ENCODE measurements around the gene KRTAP4-16.
"Not testable (repeated sequence)": the region's sequence is repeated elsewhere in the genome, so short reads cannot be mapped to it uniquely, and the experiment has no call there.

The KRTAP4-16 gene

DNA sequence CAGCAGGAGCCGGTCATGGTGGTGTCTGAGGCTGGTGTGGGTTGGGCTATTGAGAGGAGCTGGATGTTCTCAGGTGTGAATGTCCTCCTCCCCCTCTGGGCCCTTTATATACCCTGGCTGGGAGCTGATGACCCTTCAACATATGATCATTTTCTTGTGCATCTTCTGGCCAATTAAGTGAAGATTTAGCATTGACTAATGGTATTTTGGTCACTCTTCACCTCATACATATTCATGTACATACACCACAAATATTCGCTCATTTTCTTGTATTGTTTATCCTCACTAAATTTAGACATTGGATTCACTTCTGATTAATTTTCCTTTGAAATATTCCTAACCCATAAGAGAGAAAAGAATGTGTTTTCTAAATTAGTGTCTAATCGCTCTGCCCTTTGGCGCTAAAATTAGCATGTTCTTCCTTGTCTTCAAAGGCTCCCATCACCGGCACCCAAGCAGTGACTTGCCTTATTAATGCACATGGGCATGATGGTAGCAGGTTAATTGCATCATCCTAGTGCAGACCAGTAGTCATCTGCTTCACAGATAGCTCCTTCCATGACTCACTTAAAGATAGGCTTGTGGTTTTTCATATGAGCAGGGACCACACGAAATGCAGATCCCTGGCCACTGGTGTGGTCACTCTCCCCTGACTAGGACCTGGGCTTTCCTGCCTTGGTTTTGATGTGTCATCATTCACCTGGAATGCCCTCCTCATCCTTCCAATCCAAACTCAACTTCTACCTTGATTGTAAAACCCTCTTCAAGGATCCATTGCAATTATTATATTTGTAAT, 36.0 kb downstream of the KRTAP4-16 start, which contains the start of gene KRTAP2-4:
Gene KRTAP2-4, minus strand, starts transcription at position 51 of the 796 bp plus-strand sequence. Its CDS starts 34 bp downstream, at position 17.
- Histone ChIP-seq H3K9ac (ENCODE audit: low read length) (no peak within 1 kb of the TSS), H3K4me1 (ENCODE audit: control insufficient read depth, insufficient read depth, low read length) (peaks cover 18% of the 10 kb centered on the region), H3K9me3 (ENCODE audit: control insufficient read depth, low read length) (no peaks in the 10 kb centered on the region), H3K27me3 (replicated peaks; ENCODE audit: control insufficient read depth, insufficient read depth, low read length) (no peaks in the 10 kb centered on the region), H3K36me3 (ENCODE audit: control insufficient read depth, insufficient read depth, low read length, severe bottlenecking) (no peaks in the 10 kb centered on the region), H3K4me3 (ENCODE audit: low read length) (no peak within 1 kb of the TSS)
- DNase-seq (ENCODE audit: low read depth), result peak; percentile 57

DNA sequence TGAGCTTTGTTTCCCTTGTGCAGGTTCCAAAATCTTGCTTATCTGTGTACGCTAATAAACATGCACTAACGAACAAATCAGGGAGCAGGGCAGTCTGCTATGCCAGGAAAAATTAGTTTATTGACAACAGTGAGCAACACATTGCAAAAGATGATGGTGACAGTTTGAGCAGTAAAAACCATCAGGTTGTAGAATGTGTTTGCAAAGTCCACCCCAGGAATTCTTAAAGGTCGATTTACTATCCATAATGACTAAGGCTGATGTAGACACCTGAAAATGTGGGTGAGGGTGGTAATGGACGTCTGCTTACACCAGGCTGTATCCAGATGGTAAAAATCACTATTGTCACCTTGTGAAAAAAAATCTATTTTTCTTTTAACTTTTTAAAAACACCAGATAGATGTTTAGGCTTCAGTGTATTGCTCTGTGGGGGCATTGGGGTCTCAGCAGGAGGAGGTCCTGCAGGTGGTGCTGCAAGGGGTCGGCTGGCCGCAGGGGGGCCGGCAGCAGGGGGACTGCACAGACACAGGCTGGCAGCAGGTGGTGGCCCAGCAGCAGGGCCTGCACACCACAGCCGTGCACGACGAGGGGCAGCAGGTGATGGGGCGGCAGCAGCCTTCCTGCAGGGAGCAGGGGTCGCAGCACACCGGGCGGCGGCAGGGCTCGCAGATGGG, 36.9 kb downstream of the KRTAP4-16 start:
- DNase-seq (ENCODE audit: low read depth); H3K36me3 ChIP-seq (ENCODE audit: control insufficient read depth, insufficient read depth, low read length, severe bottlenecking); H3K4me3 ChIP-seq (ENCODE audit: low read length); H3K9ac ChIP-seq (ENCODE audit: low read length); H3K9me3 ChIP-seq (ENCODE audit: control insufficient read depth, low read length); H3K27me3 ChIP-seq (replicated peaks; ENCODE audit: control insufficient read depth, insufficient read depth, low read length): not testable (repeated sequence)
- peaks cover 26% of the 10 kb centered on the region for H3K4me1 ChIP-seq (ENCODE audit: control insufficient read depth, insufficient read depth, low read length)

DNA sequence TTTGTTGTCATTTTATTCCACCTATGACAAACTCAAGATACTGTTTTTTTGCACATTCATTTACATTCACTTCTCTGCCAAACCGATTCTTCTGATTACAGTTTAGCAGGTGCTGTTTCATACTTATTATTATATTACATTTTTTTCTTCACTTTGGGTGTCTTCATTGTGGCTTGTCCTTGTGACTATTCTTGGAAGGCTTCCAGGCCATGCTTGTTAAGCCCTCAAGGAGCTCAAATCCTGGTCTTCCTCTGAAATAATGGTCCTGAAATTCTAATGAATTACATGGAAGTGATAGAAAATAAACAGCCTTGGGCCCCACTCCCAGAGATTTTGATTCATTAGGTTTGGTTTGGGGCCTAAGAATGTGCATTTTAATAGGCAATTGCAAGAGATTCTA, 37.7 kb downstream of the KRTAP4-16 start:
- no peaks in the 10 kb centered on the region for H3K9me3 ChIP-seq (ENCODE audit: control insufficient read depth, low read length)
- H3K4me3 ChIP-seq (ENCODE audit: low read length), result no peak overlapping the region
- H3K36me3 ChIP-seq (ENCODE audit: control insufficient read depth, insufficient read depth, low read length, severe bottlenecking), result no peaks in the 10 kb centered on the region
- peaks cover 33% of the 10 kb centered on the region for H3K4me1 ChIP-seq (ENCODE audit: control insufficient read depth, insufficient read depth, low read length)
- H3K9ac ChIP-seq (ENCODE audit: low read length), result no peak overlapping the region
- DNase-seq (ENCODE audit: low read depth), result no peak
- no peaks in the 10 kb centered on the region for H3K27me3 ChIP-seq (replicated peaks; ENCODE audit: control insufficient read depth, insufficient read depth, low read length)

DNA sequence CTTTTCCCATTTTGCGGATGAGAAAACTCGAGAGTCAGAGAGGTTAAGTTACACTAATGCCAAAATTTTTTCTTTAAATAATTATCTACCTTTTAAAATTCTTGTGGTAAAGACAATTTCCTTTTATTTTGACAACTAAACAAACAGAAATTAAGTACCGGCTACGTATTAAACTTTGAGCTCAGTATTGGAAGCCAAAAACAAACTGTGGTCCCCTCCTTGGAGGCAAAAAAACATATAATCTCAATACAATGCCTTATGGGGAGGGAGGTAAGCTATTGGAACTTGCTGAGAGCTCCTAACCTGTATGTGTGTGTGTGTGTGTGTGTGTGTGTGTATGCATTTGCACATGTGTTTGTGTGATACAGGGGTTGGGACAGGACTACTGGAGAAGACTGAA, 38.6 kb downstream of the KRTAP4-16 start:
- H3K9me3 ChIP-seq (ENCODE audit: control insufficient read depth, low read length), result no peaks in the 10 kb centered on the region
- H3K36me3 ChIP-seq (ENCODE audit: control insufficient read depth, insufficient read depth, low read length, severe bottlenecking), result no peaks in the 10 kb centered on the region
- no peak overlapping the region for H3K4me3 ChIP-seq (ENCODE audit: low read length)
- no peak overlapping the region for H3K9ac ChIP-seq (ENCODE audit: low read length)
- no peak for DNase-seq (ENCODE audit: low read depth)
- H3K27me3 ChIP-seq (replicated peaks; ENCODE audit: control insufficient read depth, insufficient read depth, low read length), result no peaks in the 10 kb centered on the region
- peaks cover 41% of the 10 kb centered on the region for H3K4me1 ChIP-seq (ENCODE audit: control insufficient read depth, insufficient read depth, low read length)

DNA sequence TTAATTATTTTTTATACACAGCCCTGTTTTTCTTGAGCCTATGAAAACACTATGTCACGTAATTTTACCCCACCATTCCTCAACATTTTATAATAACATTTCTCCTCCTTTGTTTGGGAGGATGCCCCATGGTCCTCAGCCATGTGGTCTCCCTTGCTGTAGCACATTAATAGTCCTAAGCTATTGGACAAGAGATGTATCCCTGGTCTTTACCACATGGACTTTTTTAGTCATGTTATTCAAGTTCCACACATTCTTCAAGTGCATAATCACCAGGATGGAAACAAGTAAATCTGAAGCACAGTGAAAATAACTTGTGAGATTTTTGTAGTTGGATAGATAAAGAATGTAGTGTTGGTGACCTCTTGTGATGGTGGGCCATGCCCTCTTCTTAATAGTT, 40.0 kb downstream of the KRTAP4-16 start:
- no peaks in the 10 kb centered on the region for H3K36me3 ChIP-seq (ENCODE audit: control insufficient read depth, insufficient read depth, low read length, severe bottlenecking)
- peak overlapping the region; percentile 67 for H3K9ac ChIP-seq (ENCODE audit: low read length)
- no peaks in the 10 kb centered on the region for H3K9me3 ChIP-seq (ENCODE audit: control insufficient read depth, low read length)
- DNase-seq (ENCODE audit: low read depth), result peak; percentile 80
- peaks cover 42% of the 10 kb centered on the region for H3K4me1 ChIP-seq (ENCODE audit: control insufficient read depth, insufficient read depth, low read length)
- no peaks in the 10 kb centered on the region for H3K27me3 ChIP-seq (replicated peaks; ENCODE audit: control insufficient read depth, insufficient read depth, low read length)
- no peak overlapping the region for H3K4me3 ChIP-seq (ENCODE audit: low read length)

DNA sequence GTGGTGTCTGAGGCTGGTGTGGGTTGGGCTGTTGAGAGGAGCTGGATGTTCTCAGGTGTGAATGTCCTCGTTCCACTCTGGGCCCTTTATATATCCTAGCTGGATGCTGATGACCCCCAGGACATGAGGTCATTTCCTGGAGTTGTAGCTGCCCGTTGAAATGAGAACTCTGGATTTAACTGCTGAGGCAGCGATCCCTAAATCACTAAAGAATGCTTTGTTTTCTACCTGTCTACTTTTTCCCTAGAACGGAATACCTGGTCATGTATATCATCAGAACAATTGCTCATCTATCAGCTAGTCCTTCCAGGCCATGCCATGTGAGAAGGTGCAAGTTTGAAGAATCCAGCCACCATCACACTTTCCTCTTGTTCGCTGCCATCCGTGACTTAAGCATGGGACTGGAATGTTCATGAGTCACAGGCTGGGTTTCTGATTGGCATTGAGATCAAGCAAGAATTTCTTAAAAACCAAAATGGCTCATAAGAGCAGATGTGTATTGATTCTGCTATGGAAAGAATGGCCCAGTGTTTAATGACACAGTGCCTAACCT, 41.9 kb downstream of the KRTAP4-16 start, which contains the start of gene KRTAP2-3:
Gene KRTAP2-3, minus strand, starts transcription at position 63 of the 553 bp plus-strand sequence. CDS start 64 bp downstream, outside the sequence.
- Histone ChIP-seq H3K27me3 (replicated peaks; ENCODE audit: control insufficient read depth, insufficient read depth, low read length) (no peaks in the 10 kb centered on the region), H3K9me3 (ENCODE audit: control insufficient read depth, low read length) (no peaks in the 10 kb centered on the region), H3K4me1 (ENCODE audit: control insufficient read depth, insufficient read depth, low read length) (peaks cover 42% of the 10 kb centered on the region), H3K36me3 (ENCODE audit: control insufficient read depth, insufficient read depth, low read length, severe bottlenecking) (no peaks in the 10 kb centered on the region), H3K4me3 (ENCODE audit: low read length) (peak within 1 kb of the TSS; percentile 18), H3K9ac (ENCODE audit: low read length) (peak within 1 kb of the TSS; percentile 52)
- DNase-seq (ENCODE audit: low read depth), result peak; percentile 91

DNA sequence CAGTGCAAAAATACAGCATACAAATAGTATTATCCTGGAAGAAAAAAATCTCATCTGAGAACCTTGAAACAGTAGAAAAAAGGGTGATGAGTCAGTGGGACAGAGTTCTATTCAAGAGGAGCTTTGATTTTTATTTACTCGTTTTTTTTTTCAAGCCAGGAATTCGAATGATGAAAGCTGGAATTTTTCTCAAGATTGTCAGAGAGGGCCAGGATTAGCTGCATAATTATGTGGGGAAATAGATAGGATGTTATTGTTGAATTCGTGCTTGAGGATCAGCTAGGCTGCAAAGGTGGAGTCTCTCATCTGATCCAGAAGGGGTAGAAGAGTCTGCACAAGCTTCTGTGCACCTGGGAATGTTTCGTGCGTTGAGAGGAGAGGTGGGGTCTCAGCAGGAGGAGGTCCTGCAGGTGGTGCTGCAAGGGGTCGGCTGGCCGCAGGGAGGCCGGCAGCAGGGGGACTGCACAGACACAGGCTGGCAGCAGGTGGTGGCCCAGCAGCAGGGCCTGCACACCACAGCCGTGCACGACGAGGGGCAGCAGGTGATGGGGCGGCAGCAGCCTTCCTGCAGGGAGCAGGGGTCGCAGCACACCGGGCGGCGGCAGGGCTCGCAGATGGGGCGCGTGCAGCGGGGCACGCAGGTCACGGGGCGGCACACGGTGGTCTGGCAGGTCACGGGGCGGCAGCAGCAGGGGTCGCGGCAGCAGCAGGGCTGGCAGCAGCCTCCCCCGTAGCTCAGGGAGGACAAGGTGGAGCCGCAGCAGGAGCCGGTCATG, 42.5 kb downstream of the KRTAP4-16 start:
- H3K36me3 ChIP-seq (ENCODE audit: control insufficient read depth, insufficient read depth, low read length, severe bottlenecking); H3K27me3 ChIP-seq (replicated peaks; ENCODE audit: control insufficient read depth, insufficient read depth, low read length); H3K9me3 ChIP-seq (ENCODE audit: control insufficient read depth, low read length); H3K4me3 ChIP-seq (ENCODE audit: low read length): not testable (repeated sequence)
- Histone ChIP-seq H3K9ac (ENCODE audit: low read length) (peak overlapping the region; percentile 46), H3K4me1 (ENCODE audit: control insufficient read depth, insufficient read depth, low read length) (peaks cover 42% of the 10 kb centered on the region)
- peak; percentile 89 for DNase-seq (ENCODE audit: low read depth)

DNA sequence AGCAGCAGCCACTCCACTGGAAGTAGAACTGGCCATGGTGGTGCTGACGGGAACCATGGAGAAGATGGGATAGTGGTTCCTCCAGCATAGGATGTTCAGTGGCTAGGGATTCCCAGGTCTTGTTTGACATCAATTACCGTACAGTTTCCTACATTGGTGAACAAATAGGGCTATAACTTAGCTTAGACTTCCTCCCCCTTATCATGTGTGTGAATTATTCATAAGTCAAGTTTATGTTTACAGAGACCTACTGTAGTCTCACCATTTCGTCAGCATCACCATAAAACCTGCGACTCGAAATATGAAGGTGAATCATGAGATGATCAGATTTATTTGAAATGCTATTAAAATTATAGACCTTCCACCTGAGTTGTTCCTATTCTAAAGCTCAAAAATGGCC, 43.3 kb downstream of the KRTAP4-16 start:
- no peaks in the 10 kb centered on the region for H3K9me3 ChIP-seq (ENCODE audit: control insufficient read depth, low read length)
- peak overlapping the region; percentile 18 for H3K4me3 ChIP-seq (ENCODE audit: low read length)
- H3K4me1 ChIP-seq (ENCODE audit: control insufficient read depth, insufficient read depth, low read length), result peaks cover 42% of the 10 kb centered on the region
- peak overlapping the region; percentile 20 for H3K9ac ChIP-seq (ENCODE audit: low read length)
- no peaks in the 10 kb centered on the region for H3K36me3 ChIP-seq (ENCODE audit: control insufficient read depth, insufficient read depth, low read length, severe bottlenecking)
- no peak for DNase-seq (ENCODE audit: low read depth)
- H3K27me3 ChIP-seq (replicated peaks; ENCODE audit: control insufficient read depth, insufficient read depth, low read length), result no peaks in the 10 kb centered on the region

DNA sequence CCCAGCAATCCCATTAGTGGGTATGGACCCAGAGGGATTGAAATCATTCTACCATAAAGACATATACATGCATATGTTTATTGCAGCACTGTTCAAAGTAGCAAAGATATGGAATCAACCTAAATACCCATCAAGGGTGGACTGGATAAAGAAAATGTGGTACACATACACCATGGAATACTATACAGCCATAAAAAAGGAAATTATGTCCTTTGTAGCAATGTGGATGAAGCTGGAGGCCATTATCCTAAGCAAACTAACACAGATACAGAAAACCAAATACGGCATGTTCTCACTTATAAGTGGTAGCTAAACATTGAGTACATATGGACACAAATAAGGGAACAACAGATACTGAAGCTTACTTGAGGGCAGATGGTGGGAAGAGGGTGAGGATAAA, 44.5 kb downstream of the KRTAP4-16 start:
- Histone ChIP-seq H3K27me3 (replicated peaks; ENCODE audit: control insufficient read depth, insufficient read depth, low read length) (no peaks in the 10 kb centered on the region), H3K9ac (ENCODE audit: low read length) (no peak overlapping the region), H3K4me1 (ENCODE audit: control insufficient read depth, insufficient read depth, low read length) (peaks cover 42% of the 10 kb centered on the region), H3K9me3 (ENCODE audit: control insufficient read depth, low read length) (peaks cover 6% of the 10 kb centered on the region), H3K36me3 (ENCODE audit: control insufficient read depth, insufficient read depth, low read length, severe bottlenecking) (no peaks in the 10 kb centered on the region), H3K4me3 (ENCODE audit: low read length) (no peak overlapping the region)
- no peak for DNase-seq (ENCODE audit: low read depth)

DNA sequence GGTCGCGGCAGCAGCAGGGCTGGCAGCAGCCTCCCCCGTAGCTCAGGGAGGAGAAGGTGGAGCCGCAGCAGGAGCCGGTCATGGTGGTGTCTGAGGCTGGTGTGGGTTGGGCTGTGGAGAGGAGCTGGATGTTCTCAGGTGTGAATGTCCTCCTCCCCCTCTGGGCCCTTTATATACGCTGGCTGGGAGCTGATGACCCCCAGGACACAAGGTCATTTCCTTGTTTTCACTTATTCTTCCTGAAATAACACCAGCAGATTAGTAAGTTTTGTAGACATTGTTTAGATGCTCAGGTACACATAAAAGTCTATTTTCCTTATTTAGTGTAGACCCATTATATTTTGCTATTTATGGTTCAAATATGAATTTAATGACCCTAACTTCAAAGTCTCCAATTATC, 46.9 kb downstream of the KRTAP4-16 start, which contains the start of gene KRTAP2-2:
Gene KRTAP2-2, minus strand, starts transcription at position 101 of the 400 bp plus-strand sequence. Its CDS starts 19 bp downstream, at position 82.
- not testable (repeated sequence) for DNase-seq (ENCODE audit: low read depth); H3K36me3 ChIP-seq (ENCODE audit: control insufficient read depth, insufficient read depth, low read length, severe bottlenecking); H3K9ac ChIP-seq (ENCODE audit: low read length); H3K9me3 ChIP-seq (ENCODE audit: control insufficient read depth, low read length); H3K27me3 ChIP-seq (replicated peaks; ENCODE audit: control insufficient read depth, insufficient read depth, low read length); H3K4me3 ChIP-seq (ENCODE audit: low read length)
- peaks cover 20% of the 10 kb centered on the region for H3K4me1 ChIP-seq (ENCODE audit: control insufficient read depth, insufficient read depth, low read length)
